GM12874 (cell line): ENCODE data around the gene MICAL2.

Source experiments
- TF ChIP-seq, protein P1 (sequence below): IDR thresholded peaks from 2 replicates; pipeline ENCODE4 v1.5.1; 2011; ENCODE audit warnings: low read depth, mild to moderate bottlenecking, control low read depth, low read length, moderate library complexity; ENCODE audit not compliant: insufficient read depth

Gene MICAL2

DNA sequence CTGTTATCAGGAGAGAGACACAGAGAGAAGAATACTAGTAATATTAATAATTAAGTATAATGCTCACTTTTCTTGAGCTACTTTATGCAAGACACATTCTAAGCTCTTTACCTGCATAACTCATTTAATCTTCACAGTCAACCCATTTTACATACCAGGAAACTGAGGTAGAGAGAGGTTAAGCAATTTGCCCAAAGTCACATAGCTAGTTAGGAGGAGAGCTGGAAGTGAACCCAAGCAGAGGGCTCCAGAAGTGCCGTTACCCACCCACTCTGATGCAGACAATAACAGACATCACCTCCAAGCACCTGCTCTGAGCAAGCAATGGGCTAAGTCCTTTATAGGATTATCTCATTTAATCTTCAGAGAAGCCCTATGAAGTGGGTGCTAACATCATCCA is 24.8 kb downstream of the MICAL2 start:
- TF ChIP-seq, protein P1, sequence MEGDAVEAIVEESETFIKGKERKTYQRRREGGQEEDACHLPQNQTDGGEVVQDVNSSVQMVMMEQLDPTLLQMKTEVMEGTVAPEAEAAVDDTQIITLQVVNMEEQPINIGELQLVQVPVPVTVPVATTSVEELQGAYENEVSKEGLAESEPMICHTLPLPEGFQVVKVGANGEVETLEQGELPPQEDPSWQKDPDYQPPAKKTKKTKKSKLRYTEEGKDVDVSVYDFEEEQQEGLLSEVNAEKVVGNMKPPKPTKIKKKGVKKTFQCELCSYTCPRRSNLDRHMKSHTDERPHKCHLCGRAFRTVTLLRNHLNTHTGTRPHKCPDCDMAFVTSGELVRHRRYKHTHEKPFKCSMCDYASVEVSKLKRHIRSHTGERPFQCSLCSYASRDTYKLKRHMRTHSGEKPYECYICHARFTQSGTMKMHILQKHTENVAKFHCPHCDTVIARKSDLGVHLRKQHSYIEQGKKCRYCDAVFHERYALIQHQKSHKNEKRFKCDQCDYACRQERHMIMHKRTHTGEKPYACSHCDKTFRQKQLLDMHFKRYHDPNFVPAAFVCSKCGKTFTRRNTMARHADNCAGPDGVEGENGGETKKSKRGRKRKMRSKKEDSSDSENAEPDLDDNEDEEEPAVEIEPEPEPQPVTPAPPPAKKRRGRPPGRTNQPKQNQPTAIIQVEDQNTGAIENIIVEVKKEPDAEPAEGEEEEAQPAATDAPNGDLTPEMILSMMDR: no peak

GRCh38 chr11:12137005-12137690 is 26.8 kb downstream of the MICAL2 start:
- TF ChIP-seq, protein P1: no peak

DNA sequence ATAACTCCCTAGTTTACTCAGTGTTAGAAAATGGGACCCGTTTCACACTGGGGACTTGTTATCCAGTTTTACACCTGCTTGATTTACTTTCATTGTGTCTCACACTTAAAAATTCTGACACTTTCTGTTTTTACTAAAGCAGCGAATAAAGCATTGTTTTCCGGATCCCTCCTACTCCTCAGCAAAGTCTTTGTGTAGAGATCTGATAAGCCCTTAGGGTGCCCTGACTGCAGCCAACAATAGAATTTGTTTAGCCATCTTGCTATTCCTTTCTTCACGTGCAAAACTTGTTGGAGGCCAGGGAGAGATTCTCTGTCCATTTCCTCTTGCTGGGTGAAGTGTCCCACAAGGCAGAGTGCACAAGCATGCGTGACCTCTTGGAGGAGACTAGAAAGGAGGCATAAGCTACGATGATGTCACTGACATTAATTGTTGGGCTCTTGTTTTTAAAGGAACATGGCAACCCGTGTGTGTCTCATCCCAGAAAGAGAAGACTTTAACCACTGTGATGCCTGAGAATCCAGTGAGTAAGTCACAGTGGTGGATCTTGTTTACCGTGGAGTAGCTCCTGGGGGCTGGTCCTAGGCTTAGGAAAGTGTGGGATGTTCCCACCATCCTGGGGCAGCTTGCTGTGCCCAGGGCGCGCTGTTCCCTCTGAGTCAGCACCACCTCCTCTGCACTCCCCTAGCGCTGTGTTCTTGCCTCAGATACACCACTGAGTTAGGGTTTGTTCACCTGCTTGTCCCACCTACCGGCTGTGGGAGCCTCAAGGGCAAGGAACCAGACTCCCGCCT is 27.7 kb downstream of the MICAL2 start:
- TF ChIP-seq, protein P1: no peak

DNA sequence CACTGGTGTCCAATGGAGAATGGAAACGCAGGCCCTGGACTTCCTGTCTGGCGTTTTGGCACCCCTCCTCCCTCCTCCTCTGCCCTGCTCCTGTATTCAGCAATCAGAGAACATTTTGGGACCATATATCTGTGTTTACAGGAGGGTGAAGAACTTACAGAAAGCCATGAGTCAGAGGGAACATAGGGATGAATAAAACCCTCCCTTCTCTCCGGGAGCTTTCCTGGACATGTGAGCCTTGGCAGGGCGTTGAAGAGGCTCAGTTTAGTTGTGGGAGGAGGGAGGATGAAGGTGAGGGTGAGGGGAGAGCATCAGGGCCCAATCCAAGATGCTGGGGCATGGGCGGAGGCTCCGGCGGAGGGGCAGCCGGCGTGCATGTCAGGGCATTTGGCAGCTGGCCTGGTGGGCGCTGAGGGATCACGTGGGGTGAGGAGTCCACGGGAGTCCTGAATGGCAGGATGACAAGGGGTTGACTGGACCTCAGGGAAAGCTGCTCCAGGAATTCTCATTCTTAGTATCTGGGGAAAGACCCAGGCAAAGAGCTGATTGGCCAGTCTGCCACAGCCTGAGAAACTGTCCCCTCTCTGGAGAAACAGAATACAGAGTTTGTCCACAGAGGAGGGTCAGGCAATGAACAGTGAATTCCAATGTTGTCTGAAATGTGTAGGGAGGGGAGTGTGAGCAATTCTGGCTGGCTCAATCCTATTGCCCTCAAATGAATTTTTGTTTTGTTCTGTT is 28.9 kb downstream of the MICAL2 start:
- TF ChIP-seq, protein P1: no peak

DNA sequence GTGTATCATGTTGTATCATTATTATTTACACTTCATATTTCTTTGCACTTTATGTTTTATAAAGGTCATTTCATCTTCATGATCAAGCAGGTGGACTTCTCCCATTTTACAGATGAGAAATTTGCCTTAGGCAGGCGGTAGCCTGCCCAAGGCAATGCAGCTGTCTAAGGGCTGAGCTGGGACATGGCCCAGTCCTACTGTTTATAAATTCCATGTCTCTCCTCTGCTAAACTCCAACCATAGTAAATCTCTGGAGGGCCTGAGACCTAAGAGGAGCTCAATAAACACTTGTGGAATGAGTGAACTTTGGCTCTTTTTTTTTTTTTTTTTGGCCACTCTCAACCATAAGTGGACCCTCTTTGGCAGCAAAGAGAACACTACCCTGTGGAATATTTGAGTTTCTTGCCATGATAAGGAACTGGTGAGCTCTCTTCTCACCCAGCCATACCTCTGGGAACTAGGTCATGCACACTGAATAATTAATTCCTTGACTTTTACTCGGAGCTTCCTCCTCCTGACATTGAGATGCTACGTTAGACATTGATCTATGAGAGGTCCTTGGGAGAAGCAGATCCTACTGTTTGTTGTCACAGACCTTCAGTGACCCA is 29.9 kb downstream of the MICAL2 start:
- TF ChIP-seq, protein P1: no peak

DNA sequence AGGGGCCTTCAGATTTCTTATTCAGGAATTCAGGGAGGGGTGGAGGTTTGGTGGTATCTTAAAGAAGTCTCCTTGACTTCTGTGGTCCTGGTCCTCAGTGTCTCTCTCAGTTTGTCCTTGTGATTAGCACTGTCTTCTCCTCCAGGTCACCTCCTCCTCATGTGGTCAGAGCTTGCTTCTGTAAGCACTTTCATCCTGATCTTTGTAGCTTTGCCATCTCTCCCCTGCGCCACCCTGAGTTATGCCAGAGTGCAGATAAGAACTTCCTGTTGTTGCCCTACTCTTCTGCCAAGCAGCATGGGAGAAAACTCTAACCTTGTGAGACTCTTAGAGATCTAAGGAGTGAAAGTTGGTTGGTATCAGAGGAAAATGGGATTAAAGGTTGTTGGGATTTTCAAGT is 30.9 kb downstream of the MICAL2 start:
- TF ChIP-seq, protein P1: no peak

GRCh38 chr11:12142176-12142575 is 31.8 kb downstream of the MICAL2 start:
- TF ChIP-seq, protein P1: no peak
